ENCODE data around the gene ST8SIA1. TPM values are rescaled to one million over a fixed set of nuclear protein-coding genes. Genes with fewer than 3 reads are reported as not detected.

ST8SIA1 gene
- total and polyA plus RNA-seq, 2 of the 8 experiments (the other 6 are each of a cell fraction or from before 2014, with no cell fraction given) = 1.9 to 4.4 TPM

DNA sequence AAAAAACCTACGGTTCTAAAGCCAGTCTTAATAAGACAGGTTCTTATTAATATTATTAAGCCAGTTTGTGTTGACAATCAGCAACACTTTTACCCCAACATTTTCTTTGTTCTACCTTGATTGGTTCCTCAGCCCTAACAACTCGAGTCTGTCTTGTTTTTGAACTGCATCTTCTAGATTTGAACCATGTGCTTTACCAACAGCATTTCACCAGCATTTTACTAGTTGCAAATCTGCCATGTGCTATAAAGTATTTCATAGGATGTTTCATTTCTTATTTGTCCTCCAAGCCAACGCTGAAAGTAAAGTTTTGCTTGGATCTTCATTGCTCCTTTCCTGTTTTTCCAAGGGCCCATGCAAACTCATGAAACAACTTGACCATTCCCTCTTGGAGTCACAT, 133.4 kb downstream of the ST8SIA1 start:
- no peaks in the 10 kb centered on the region for H3K23me2 ChIP-seq (ENCODE audit: low read depth, low read length)
- H4K20me1 ChIP-seq (replicated peaks in 1 of 2; ENCODE audit: control insufficient read depth in 1 of 2, insufficient read depth in 2 of 2, low read length in 2 of 2) = no peaks in the 10 kb centered on the region
- H3K14ac ChIP-seq (ENCODE audit: insufficient read length) = no peak overlapping the region
- H3K4me2 ChIP-seq (ENCODE audit: insufficient read depth in 1 of 2, low read depth in 2 of 2, low read length in 2 of 2) = no peak overlapping the region
- FAIRE-seq = no peak
- no peak overlapping the region for H3K18ac ChIP-seq (ENCODE audit: extremely low read depth, low read length)
- H3K23ac ChIP-seq (ENCODE audit: insufficient read length) = no peak overlapping the region
- H2BK5ac ChIP-seq (ENCODE audit: low read depth, low read length) = no peak overlapping the region
- H4K5ac ChIP-seq (ENCODE audit: insufficient read length, low read depth, low read length) = no peak overlapping the region
- H3K27ac ChIP-seq (ENCODE audit: low read depth, low read length) = no peak overlapping the region
- no peak overlapping the region for H3K56ac ChIP-seq (replicated peaks; ENCODE audit: insufficient read length, low read depth, low read length)
- H3K79me1 ChIP-seq (ENCODE audit: low read depth, low read length) = no peaks in the 10 kb centered on the region
- H2BK20ac ChIP-seq (ENCODE audit: low read length) = no peak overlapping the region
- H2AFZ ChIP-seq (ENCODE audit: low read length) = no peak overlapping the region
- 93% methylated on average over 3 of the region's 3 CpGs; no CpG with 5 or more reads in 1 of the 2 experiments for WGBS, 2 experiments (ENCODE audit: extremely low coverage in 1 of 2, insufficient coverage in 1 of 2, insufficient read length in 1 of 2, insufficient replicate concordance in 2 of 2, low coverage in 1 of 2, low lambda C conversion rate in 2 of 2, missing lambda C conversion rate in 1 of 2)
- no peak overlapping the region for H4K8ac ChIP-seq (ENCODE audit: extremely low read depth, insufficient read depth, low read length)
- TF ChIP-seq POLR2AphosphoS5 (IDR thresholded peaks at IDR 0.05; ENCODE audit: low read depth, low read length) (no peak), CEBPB (IDR thresholded peaks at IDR 0.05; ENCODE audit: low read depth, low read length) (no peak), KDM5A (IDR thresholded peaks at IDR 0.05; ENCODE audit: low read length) (no peak), HDAC6 (IDR thresholded peaks at IDR 0.05; ENCODE audit: low read depth, low read length) (no peak)
- H2BK15ac ChIP-seq (ENCODE audit: low read length) = no peak overlapping the region
- H3K4me3 ChIP-seq (ENCODE audit: extremely low read depth in 1 of 4, insufficient read depth in 2 of 4, low read depth in 3 of 4, low read length in 4 of 4) = no peak overlapping the region
- no peak overlapping the region for H2BK120ac ChIP-seq (replicated peaks; ENCODE audit: low read depth, low read length)
- no peaks in the 10 kb centered on the region for H3K4me1 ChIP-seq (replicated peaks in 1 of 4; ENCODE audit: control insufficient read depth in 3 of 4, insufficient read depth in 4 of 4, low read length in 3 of 4)
- no peaks in the 10 kb centered on the region for H3K9me3 ChIP-seq (ENCODE audit: insufficient read depth in 2 of 2, low read depth in 1 of 2, low read length in 1 of 2)
- ChIA-PET CTCF (ENCODE audit: partially characterized antibody) (interaction anchor here (1.5 kb wide), 1 partner anchor 10 kb away, joined by 4 read pairs; no protein-coding TSS in a partner anchor), POLR2A (ENCODE audit: partially characterized antibody) (no interaction called here)
- no peak overlapping the region for H3K4ac ChIP-seq (replicated peaks; ENCODE audit: insufficient read length, low read depth, low read length)
- no peak overlapping the region for H2BK12ac ChIP-seq (ENCODE audit: low read depth, low read length)
- H3K9ac ChIP-seq (replicated peaks in 1 of 4; ENCODE audit: extremely low read depth in 1 of 4, low read depth in 3 of 4, low read length in 3 of 4) = no peak overlapping the region
- H4K91ac ChIP-seq (replicated peaks; ENCODE audit: insufficient read length, low read length) = no peak overlapping the region
- no peak for DNase-seq (ENCODE audit: low read depth in 1 of 2, low spot score in 2 of 2)
- H3K27me3 ChIP-seq (replicated peaks in 1 of 4; ENCODE audit: control insufficient read depth in 3 of 4, extremely low read depth in 1 of 4, insufficient read depth in 3 of 4, low read length in 3 of 4) = no peaks in the 10 kb centered on the region
- no peaks in the 10 kb centered on the region for H3K79me2 ChIP-seq (ENCODE audit: control insufficient read depth in 1 of 2, insufficient read depth in 2 of 2, low read length in 2 of 2)
- H2AK5ac ChIP-seq (ENCODE audit: low read depth, low read length) = no peak overlapping the region
- no peaks in the 10 kb centered on the region for H3K36me3 ChIP-seq (ENCODE audit: control insufficient read depth in 2 of 4, insufficient read depth in 4 of 4, low read length in 3 of 4)
